Keratinocyte (primary cell): ENCODE data around the gene BATF.

Source experiments
- EZH2 ChIP-seq: IDR thresholded peaks from one replicate; pipeline ENCODE4 v1.6.1; 2012; ENCODE audit warnings: inconsistent platforms, mild to moderate bottlenecking, low read length, moderate library complexity
- TF ChIP-seq, protein P1 (sequence below), 3 experiments: IDR thresholded peaks in 1 of 3; conservative IDR thresholded peaks in 1 of 3; optimal IDR thresholded peaks in 1 of 3; 2 replicates in 2 of 3; 3 replicates in 1 of 3; pipeline versions ENCODE3 to v1.5.1; 2011; ENCODE audit warnings: low read length in 3 of 3, mild to moderate bottlenecking in 3 of 3, moderate library complexity in 2 of 3, control low read depth in 1 of 3, inconsistent platforms in 1 of 3; ENCODE audit not compliant: insufficient read depth in 2 of 3; ENCODE audit errors: extremely low read depth in 1 of 3

DNA sequence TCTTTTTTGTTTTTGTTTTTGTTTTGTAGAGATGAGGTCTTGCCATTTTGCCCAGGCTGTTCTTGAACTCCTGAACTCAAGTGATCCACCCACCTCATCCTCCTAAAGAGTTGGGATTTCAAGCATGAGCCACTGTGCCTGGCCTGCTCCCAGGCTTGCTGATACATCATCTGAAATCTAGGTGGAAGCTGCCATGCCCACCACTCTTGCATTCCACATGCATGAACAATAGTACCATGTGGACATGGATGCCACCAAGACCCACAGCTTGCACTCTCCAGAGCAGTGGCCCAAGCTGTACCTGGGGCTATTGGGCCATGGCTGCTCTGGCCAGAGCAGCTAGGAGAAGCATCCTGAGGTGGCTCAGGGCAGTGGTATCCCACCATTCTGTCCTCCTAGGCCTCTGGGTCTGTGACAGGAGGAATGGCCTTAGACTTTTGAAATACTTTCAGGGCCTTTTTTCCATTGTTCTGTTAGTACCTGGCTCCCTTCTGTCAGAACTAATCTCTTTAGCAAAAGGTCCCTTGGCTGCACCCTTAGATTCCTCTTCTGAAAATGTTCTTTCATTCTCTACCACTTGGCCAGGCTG is 69.8 kb downstream of the BATF start:
- no peak for TF ChIP-seq EZH2
- TF ChIP-seq, protein P1, sequence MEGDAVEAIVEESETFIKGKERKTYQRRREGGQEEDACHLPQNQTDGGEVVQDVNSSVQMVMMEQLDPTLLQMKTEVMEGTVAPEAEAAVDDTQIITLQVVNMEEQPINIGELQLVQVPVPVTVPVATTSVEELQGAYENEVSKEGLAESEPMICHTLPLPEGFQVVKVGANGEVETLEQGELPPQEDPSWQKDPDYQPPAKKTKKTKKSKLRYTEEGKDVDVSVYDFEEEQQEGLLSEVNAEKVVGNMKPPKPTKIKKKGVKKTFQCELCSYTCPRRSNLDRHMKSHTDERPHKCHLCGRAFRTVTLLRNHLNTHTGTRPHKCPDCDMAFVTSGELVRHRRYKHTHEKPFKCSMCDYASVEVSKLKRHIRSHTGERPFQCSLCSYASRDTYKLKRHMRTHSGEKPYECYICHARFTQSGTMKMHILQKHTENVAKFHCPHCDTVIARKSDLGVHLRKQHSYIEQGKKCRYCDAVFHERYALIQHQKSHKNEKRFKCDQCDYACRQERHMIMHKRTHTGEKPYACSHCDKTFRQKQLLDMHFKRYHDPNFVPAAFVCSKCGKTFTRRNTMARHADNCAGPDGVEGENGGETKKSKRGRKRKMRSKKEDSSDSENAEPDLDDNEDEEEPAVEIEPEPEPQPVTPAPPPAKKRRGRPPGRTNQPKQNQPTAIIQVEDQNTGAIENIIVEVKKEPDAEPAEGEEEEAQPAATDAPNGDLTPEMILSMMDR (optimal IDR thresholded peaks at IDR 0.05 in 1 of 3, IDR thresholded peaks at IDR 0.05 in 1 of 3, conservative IDR thresholded peaks at IDR 0.05 in 1 of 3; ENCODE audit: extremely low read depth in 1 of 3, insufficient read depth in 2 of 3, low read length in 3 of 3), result no peak
